Right cardiac atrium (tissue), 5 donors: Measurements from ENCODE around the gene TPT1. TPM values are rescaled to one million over a fixed set of nuclear protein-coding genes. Genes with fewer than 3 reads are reported as not detected.
"Not testable (repeated sequence)": the region's sequence is repeated elsewhere in the genome, so short reads cannot be mapped to it uniquely, and the experiment has no call there.

Experiments used
- ATAC-seq, 2 donors: fragments of 200-7000 bp; cut with Tn5 transposase; one replicate each; pipeline versions ENCODE4 v1.8.0 to v1.9.1; 2020; ENCODE audit warnings: moderate library complexity in 2 of 2, mild to moderate bottlenecking in 1 of 2
- DNase-seq, 3 donors: peaks; one replicate each; pipeline ENCODE4 v3.0.0-alpha.2; 2020
- H3K27ac ChIP-seq: one replicate; pipeline ENCODE4 v1.5.1; 2013; ENCODE audit warnings: mild to moderate bottlenecking, low read length, control low read depth, moderate library complexity
- H3K27me3 ChIP-seq: one replicate; pipeline ENCODE4 v1.6.1; 2013; ENCODE audit not compliant: control insufficient read depth, insufficient read depth
- H3K4me1 ChIP-seq: one replicate; pipeline ENCODE4 v1.6.1; 2013; ENCODE audit warnings: low read length; ENCODE audit not compliant: control insufficient read depth, insufficient read depth
- H3K4me3 ChIP-seq: one replicate; pipeline ENCODE4 v1.5.1; 2013; ENCODE audit warnings: low read length, control low read depth
- H3K9me3 ChIP-seq: one replicate; pipeline ENCODE4 v1.6.1; 2013; ENCODE audit warnings: low read length; ENCODE audit not compliant: control insufficient read depth
- WGBS: extraction: QIAGEN DNeasy Blood & Tissue Kit; methylation state at CpG from one replicate; pipeline ENCODE4 v1.1.7; 2013; 5-methylcytosine and 5-hydroxymethylcytosine counted together
- intact Hi-C, 4 donors: fragments of 100-400 bp; cut with DNase I; formaldehyde crosslinking; loops; one replicate each; pipeline versions ENCODE4 v1.11.0 to v1.14.0; 2022 to 2023
- polyA plus RNA-seq: library from polyadenylated mRNA; stranded (reverse); fragments of 200-250 nt; gene quantifications from one replicate; pipeline ENCODE4 v1.2.3, GENCODE V29; 2013
- total RNA-seq, 4 donors: library from RNA; stranded (reverse); fragmentation: NEBNext Ultra II Directional; extraction: Animal tissue kit (Norgen Biotek cat#: 25700); gene quantifications; one replicate each; pipeline ENCODE4 v1.2.1, GENCODE V29; 2021
- donor health status: healthy with polysubstance abuse.
- donor health status: DM: no; HTN: yes; CAD: no.
- donor health status: DM: no; HTN: no; CAD: no.
- donor health status: DM: no; HTN: yes; CAD: no; lungs with severe emphysema.
- donor health status: DM: yes; HTN: yes; CAD: no.

TPT1 gene
- total and polyA plus RNA-seq, 5 donors: 3,534 to 8,085 (median 4,298) TPM

DNA sequence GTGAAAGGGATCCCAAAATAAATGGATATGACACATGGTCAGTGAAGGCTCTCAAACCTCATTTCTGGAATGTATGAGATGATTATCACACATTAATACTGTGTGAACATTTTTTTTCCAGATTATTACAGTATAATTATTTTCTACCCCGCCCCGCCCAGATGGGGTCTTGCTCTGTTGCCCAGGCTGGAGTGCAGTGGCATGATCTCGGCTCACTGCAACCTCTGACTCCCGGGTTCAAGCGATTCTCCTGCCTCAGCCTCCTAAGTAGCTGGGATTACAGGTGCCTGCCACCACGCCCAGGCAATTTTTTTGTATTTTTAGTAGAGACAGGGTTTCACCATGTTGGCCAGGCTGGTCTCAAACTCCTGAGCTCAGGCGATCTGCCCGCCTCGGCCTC is 2.1 kb upstream of the TPT1 start:
- intact Hi-C loops, H3K4me1 ChIP-seq: not testable (repeated sequence)

DNA sequence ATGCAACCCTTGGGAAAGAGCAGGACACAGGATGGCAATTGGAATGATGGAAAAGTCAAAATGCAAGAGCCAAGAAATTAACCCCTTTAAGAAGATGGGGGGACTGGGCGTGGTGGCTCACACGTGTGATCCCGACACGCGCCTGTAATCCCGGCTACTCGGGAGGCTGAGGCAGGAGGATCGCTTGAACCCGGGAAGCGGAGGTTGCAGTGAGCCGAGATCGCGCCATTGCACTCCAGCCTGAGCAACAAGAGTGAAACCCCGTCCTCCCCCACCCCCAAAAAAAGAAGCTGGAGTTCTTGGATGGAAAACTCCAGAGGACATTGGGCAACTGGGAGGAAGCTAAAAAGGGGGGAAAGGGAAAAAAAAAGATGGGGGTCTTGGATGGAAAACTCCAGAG is 1.7 kb upstream of the TPT1 start:
- intact Hi-C loops, H3K27me3 ChIP-seq, H3K4me1 ChIP-seq, ATAC-seq, H3K4me3 ChIP-seq, DNase-seq, H3K27ac ChIP-seq, H3K9me3 ChIP-seq: not testable (repeated sequence)
- 98% methylated on average over 14 of the region's 14 CpGs for WGBS

More for the DNA sequence above, 2.1 kb upstream of the TPT1 start:
- H3K27ac ChIP-seq, H3K9me3 ChIP-seq, H3K4me3 ChIP-seq, DNase-seq, ATAC-seq, H3K27me3 ChIP-seq: not testable (repeated sequence)
- 97% methylated on average over 9 of the region's 9 CpGs for WGBS

DNA sequence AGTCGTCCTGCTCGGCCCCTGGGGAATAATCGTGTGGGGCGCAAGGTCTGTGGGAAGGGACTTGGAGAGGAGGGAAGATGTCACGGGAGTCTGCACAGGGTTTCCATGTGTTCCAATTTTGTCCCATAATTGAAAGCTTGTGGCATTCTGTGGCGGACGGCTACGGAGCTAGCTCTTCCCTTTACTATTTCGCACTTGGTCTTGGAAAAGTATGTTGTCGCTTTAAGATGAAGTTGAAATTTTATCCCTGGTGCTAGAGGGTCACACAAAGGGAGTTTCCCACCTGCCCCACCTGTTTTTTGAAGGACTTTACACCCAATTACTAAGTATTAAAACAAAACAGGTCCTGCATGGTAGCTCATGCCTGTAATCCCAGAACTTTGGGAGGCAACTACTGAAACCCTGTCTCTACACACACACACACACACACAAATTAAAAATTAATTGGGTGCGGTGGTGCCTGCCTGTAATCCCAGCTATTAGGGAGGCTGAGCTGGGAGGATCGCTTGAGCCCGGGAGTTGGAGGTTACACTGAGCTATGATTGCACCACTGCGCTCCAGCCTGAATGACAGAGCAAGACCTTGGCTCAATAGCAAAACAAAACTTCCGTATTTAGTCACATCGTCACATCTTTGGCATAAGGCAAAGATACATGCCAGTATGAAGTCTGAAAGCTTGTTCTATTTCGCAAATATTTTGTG is 967 bp upstream of the TPT1 start:
- DNase-seq (peak in 2 of 3 donors; percentile 55 to 69), ATAC-seq (peak; percentile 5 to 6)
- H3K27me3 ChIP-seq: no peaks in the 10 kb centered on the region
- intact Hi-C loops: no loop called here
- H3K4me3 ChIP-seq: peak overlapping the region; percentile 82
- H3K9me3 ChIP-seq: no peaks in the 10 kb centered on the region
- 18% methylated on average over 17 of the region's 17 CpGs for WGBS
- peaks cover 4% of the 10 kb centered on the region for H3K4me1 ChIP-seq
- H3K27ac ChIP-seq: peak overlapping the region; percentile 88

DNA sequence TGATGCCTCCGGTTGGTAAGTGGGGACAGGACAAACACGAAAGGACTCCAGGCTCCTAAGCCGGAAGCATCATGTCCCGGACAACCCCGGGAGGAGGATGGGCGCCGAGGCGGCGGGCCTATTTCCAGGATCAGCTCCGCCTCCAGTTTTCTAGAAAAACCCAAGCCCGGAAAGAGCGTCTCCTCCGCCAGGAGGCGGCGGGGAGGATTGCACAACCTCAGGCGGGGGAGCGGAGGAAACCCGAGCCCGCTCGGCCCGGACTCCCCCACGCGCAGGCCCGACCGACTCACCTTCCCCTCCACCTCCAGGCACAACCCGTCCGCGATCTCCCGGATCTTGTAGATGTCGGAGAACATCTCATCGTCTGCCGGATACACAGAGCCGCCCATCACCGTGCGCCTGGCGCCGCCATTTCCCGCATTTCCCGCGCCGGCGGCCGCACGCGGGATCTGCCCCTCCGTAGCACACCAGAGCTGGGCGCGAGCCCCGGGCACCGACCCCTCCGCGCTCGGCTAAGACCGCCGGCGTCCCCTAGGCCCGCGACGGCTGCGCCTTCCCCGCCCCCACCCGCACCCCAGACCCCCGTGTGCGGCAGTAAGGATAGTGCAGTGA is 455 bp downstream of the TPT1 start:
- H3K9me3 ChIP-seq: no peaks in the 10 kb centered on the region
- H3K4me1 ChIP-seq: peaks cover 7% of the 10 kb centered on the region
- H3K4me3 ChIP-seq: peak overlapping the region; percentile 91
- under 1% methylated on average over 64 of the region's 64 CpGs for WGBS
- intact Hi-C loops: no loop called here
- DNase-seq: peak; percentile 93 to 97 (median 97)
- ATAC-seq: peak; percentile 76 to 83
- peak overlapping the region; percentile 99 for H3K27ac ChIP-seq
- H3K27me3 ChIP-seq: no peaks in the 10 kb centered on the region

DNA sequence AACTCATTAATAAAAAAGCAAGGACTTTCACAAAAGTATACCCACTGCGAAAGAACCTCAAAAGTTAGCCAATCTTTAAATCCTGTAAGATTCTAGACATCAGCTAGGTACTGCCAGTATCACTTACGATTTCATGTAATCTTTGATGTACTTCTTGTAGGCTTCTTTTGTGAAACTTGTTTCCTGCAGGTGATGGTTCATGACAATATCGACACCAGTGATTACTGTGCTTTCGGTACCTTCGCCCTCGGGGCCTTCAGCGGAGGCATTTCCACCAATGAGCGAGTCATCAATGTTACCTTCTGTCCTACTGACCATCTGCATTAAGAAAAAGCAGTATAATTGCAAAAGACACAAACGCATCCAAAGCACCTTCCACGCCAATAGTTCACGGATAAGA is 1.1 kb downstream of the TPT1 start:
- no peak for DNase-seq
- Histone ChIP-seq H3K27me3 (no peaks in the 10 kb centered on the region), H3K4me3 (peak overlapping the region; percentile 91), H3K9me3 (no peaks in the 10 kb centered on the region), H3K27ac (peak overlapping the region; percentile 69), H3K4me1 (peaks cover 7% of the 10 kb centered on the region)
- intact Hi-C loops: no loop called here
- WGBS: 8% methylated on average over 11 of the region's 11 CpGs
- ATAC-seq: no peak

DNA sequence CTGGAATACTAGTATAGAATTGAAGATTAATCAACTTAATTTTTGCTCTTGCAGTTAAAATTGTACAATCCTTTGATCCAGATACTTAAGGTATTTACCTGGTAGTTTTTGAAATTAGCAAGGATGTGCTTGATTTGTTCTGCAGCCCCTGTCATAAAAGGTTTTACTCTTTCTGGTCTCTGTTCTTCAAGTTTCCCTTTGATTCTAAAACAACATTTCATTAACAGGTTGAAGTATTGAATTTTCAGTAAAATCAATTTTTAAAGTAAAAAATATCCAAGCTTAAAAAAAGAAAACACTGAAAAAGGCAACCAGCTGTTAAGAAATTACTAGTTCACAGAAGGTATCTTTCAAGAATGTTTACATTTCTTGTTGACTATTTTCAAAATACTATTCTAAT is 1.6 kb downstream of the TPT1 start:
- H3K4me1 ChIP-seq: peaks cover 7% of the 10 kb centered on the region
- DNase-seq: no peak
- intact Hi-C loops: no loop called here
- H3K9me3 ChIP-seq: no peaks in the 10 kb centered on the region
- ATAC-seq: no peak
- peak overlapping the region; percentile 91 for H3K4me3 ChIP-seq
- H3K27me3 ChIP-seq: no peaks in the 10 kb centered on the region
- H3K27ac ChIP-seq: no peak overlapping the region

DNA sequence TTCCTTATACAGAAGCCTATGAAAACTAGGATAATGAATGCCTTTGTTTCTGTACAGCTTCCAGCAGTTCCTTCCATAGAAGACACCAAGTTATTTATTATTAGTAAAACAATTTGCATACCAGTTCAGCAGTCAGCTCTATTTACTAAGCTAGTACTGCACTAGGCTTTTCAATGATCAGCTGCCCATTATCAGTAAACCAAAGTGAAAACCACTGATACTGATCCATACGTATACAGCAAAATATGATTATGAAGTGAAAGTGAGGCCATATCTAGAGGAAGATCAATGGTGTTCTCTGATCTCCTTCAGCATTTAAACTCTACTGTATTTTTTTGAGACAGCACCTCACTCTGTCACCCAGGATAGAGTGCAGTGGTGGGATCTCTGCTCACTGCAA is 3.2 kb downstream of the TPT1 start:
- Histone ChIP-seq H3K27me3 (no peaks in the 10 kb centered on the region), H3K4me1 (peaks cover 10% of the 10 kb centered on the region), H3K4me3 (no peak overlapping the region), H3K9me3 (no peaks in the 10 kb centered on the region), H3K27ac (no peak overlapping the region)
- no peak for ATAC-seq
- WGBS: 58% methylated on average over 1 of the region's 1 CpG
- no peak for DNase-seq
- intact Hi-C loops: no loop called here

DNA sequence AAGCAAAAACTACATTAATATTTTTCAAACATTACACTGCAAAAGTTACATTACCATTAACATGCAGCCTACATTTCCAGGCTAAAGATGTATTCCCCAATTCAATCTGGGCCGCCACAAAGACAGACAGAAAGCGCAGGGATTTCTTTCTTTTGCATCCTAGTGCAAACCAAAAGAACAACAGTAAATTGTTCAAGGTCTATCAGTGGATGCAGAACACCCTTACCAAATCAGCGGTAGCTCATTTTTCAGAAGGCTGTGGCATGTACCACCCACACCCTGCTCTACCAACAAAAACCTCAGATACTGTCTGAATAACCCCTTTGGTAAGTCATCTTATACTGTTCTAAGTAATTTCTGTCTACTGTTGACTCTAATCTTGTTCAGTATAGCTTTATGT is 3.6 kb downstream of the TPT1 start:
- DNase-seq: no peak
- Histone ChIP-seq H3K4me1 (peaks cover 7% of the 10 kb centered on the region), H3K4me3 (no peak overlapping the region), H3K9me3 (no peaks in the 10 kb centered on the region), H3K27ac (no peak overlapping the region), H3K27me3 (no peaks in the 10 kb centered on the region)
- intact Hi-C loops: no loop called here
- ATAC-seq: no peak
- WGBS: 83% methylated on average over 3 of the region's 3 CpGs

DNA sequence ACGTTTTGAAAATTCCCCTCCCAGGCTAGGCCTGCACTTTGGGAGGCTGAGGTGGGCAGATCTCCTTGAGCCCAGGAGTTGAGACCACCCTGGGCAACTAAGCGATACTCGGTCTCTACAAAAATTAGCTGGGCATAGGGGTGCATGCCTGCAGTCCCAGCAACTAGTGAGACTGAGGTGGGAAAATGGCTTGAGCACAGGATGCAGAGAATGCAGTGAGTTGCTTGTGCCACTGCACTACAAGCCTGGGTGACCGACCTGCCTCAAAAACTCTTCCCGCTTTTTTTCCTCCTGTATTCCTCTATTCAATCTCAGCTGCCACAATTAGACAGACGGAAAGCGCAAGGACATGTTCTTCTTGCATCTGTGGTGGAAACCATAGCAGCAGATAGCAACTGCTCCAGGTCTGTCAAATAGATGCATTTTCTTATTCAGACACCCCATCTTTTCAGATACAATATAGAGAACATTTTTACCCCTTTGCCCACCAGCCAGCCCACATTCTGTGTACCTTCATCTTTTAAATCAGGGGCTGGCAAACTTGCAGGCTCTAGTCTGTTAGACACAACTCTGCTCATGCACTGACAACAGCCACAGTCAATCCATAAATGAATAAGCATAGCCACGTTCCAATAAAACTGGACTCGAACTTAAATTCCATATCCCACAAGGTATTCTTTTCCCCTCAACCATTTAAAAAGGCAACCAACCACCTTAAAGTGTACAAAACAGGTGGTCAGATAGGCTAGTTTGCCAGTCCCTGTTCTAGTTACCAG is 4.8 kb downstream of the TPT1 start:
- H3K4me3 ChIP-seq: no peak overlapping the region
- intact Hi-C loops: no loop called here
- no peaks in the 10 kb centered on the region for H3K9me3 ChIP-seq
- DNase-seq: no peak
- ATAC-seq: no peak
- peaks cover 9% of the 10 kb centered on the region for H3K4me1 ChIP-seq
- H3K27ac ChIP-seq: no peak overlapping the region
- no peaks in the 10 kb centered on the region for H3K27me3 ChIP-seq
- WGBS: 79% methylated on average over 9 of the region's 9 CpGs

DNA sequence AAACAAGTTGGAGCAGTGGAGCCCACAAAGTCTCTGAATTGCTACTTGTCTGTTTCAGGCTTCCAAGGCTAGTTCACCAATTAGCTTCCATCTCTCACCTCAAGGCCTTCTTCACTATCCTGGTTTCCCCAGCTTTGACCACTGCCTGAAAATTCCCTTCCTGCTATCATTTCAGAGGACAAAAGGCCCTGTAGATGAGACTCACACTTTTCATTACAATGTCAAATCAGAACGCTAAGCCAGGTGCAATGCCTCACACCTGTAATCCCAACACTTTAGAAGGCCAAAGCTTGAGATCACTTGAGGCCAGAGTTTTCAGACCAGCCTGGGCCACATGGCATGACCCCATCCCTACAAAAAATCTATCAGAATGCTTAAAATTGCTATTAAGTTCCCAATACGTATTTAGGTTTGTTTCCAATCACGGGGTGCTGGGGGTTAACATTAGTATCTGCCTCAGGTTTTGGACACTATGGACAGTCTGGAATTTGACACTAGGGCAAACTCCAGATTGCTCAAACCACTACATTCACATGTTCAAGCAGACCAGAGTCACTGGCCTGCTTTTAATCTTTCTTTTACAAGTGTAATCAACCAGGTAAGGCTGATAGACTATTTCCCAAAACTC is 5.5 kb downstream of the TPT1 start:
- Histone ChIP-seq H3K27me3 (no peaks in the 10 kb centered on the region), H3K4me3 (no peak overlapping the region), H3K4me1 (peaks cover 9% of the 10 kb centered on the region), H3K9me3 (no peaks in the 10 kb centered on the region), H3K27ac (no peak overlapping the region)
- no peak for ATAC-seq
- DNase-seq: no peak
- WGBS: 63% methylated on average over 3 of the region's 3 CpGs
- intact Hi-C loops: no loop called here
